ENCODE data around the gene WDR6. TPM values are rescaled to one million over a fixed set of nuclear protein-coding genes. Genes with fewer than 3 reads are reported as not detected.

The WDR6 gene
- total and polyA plus RNA-seq, 4 experiments from 2014 or later, result 105 to 295 (median 215) TPM

DNA sequence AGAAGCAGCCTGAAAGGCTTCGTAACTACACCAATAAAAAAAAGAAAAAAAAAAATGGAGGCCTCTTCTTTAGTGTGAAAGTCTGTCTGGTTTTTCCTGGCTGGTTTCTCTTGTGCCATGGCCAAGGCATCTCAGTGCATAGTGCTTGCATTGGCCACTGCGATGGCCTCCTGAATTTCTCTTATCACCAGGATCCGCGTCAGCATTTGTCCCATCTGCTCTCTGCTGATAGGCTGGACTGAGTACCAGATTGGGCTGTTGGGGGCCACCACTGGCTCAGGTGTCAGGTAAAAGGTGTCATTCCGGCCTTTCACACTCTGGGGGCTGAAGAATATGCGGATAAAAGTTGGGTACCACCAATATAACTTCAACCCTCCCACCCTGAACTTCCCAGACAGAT lies 23.1 kb downstream of the WDR6 start:
- H3K4me3 ChIP-seq (ENCODE audit: low read length in 2 of 2), result no peak overlapping the region
- POLR2A ChIA-PET (ENCODE audit: partially characterized antibody), result interaction anchor here (1.5 to 4.2 kb wide), 3 partner anchors 9 to 41 kb away, joined by 5 to 24 read pairs (median 9); partner anchors contain the start of genes NDUFAF3, P4HTM and WDR6
- intact Hi-C loops (cut with micrococcal nuclease), result no loop called here
- peaks cover 21% of the 10 kb centered on the region for H3K4me1 ChIP-seq (ENCODE audit: insufficient read depth, low read length)
- H3K9me3 ChIP-seq (ENCODE audit: control insufficient read depth in 1 of 2, low read length in 2 of 2), result no peaks in the 10 kb centered on the region
- DNase-seq, result no peak
- Mint-ChIP-seq H3K27ac (peak overlapping the region in 6 of 7 donors; percentile 38 to 100 (median 86)), H3K4me3 (no peak overlapping the region), H3K9me3 (peaks cover 0 to 4% (median 0%) of the 10 kb centered on the region in 8 donors), H3K4me1 (peaks cover 16 to 40% (median 24%) of the 10 kb centered on the region in 4 donors), H3K27me3 (no peaks in the 10 kb centered on the region), H3K36me3 (peaks cover 35 to 56% of the 10 kb centered on the region in 2 donors)
- no peaks in the 10 kb centered on the region for H3K27me3 ChIP-seq (ENCODE audit: insufficient read depth, low read length)
- H3K36me3 ChIP-seq (ENCODE audit: insufficient read depth, low read length), result peaks cover 45% of the 10 kb centered on the region
- peak overlapping the region; percentile 93 for H3K27ac ChIP-seq (ENCODE audit: low read depth, low read length)
- CTCF ChIA-PET (ENCODE audit: partially characterized antibody), result interaction anchor here (0.6 kb wide), 1 partner anchor 19 kb away, joined by 3 read pairs; no protein-coding TSS in a partner anchor

GRCh38 chr3:49032646-49033304 lies 25.6 kb downstream of the WDR6 start:
- peaks cover 0 to 4% (median 0%) of the 10 kb centered on the region in 8 donors for H3K9me3 Mint-ChIP-seq
- H3K27me3 Mint-ChIP-seq, result no peaks in the 10 kb centered on the region
- intact Hi-C loops (cut with micrococcal nuclease), result no loop called here

DNA sequence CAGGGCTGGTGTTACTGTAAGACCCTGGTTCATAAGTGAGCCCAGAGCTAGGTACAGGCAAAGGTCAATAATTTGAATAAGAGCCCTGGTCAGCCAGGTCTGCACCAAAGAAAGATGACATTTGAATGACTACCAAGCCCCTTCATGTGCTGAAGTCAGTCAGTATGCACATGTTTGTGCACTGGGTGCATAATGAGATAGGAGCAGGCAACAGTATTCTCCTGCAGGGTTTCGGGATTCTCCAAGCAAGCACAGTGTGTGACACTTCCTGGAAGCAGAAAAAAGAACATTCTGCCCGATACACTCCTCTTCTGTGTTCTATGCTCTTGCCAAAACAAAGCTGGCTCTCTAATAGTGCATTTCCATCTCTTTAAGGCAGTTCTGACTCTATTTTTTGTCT lies 27.5 kb downstream of the WDR6 start:
- no peak overlapping the region for H3K27ac ChIP-seq (ENCODE audit: low read depth, low read length)
- Mint-ChIP-seq H3K36me3 (peaks cover 35 to 52% of the 10 kb centered on the region in 2 donors), H3K4me3 (no peak overlapping the region), H3K9me3 (no peaks in the 10 kb centered on the region), H3K27me3 (no peaks in the 10 kb centered on the region), H3K27ac (peak overlapping the region in 4 of 7 donors; percentile 30 to 58 (median 44)), H3K4me1 (peaks cover 0 to 7% (median 2%) of the 10 kb centered on the region in 4 donors)
- ChIA-PET POLR2A (ENCODE audit: partially characterized antibody) (interaction anchor here (0.6 kb wide), 2 partner anchors 17 to 730 kb away, joined by 3 read pairs; no protein-coding TSS in a partner anchor), CTCF (ENCODE audit: partially characterized antibody) (interaction anchor here (1.3 to 1.5 kb wide), 2 partner anchors 13 to 45 kb away, joined by 4 to 6 read pairs; partner anchors contain the start of genes NDUFAF3 and P4HTM)
- H3K36me3 ChIP-seq (ENCODE audit: insufficient read depth, low read length), result peaks cover 31% of the 10 kb centered on the region
- H3K9me3 ChIP-seq (ENCODE audit: control insufficient read depth in 1 of 2, low read length in 2 of 2), result no peaks in the 10 kb centered on the region
- DNase-seq, result no peak
- H3K27me3 ChIP-seq (ENCODE audit: insufficient read depth, low read length), result no peaks in the 10 kb centered on the region
- H3K4me1 ChIP-seq (ENCODE audit: insufficient read depth, low read length), result peaks cover 1% of the 10 kb centered on the region
- intact Hi-C loops (cut with micrococcal nuclease), result no loop called here
- H3K4me3 ChIP-seq (ENCODE audit: low read length in 2 of 2), result no peak overlapping the region

More at GRCh38 chr3:49032646-49033304, 25.6 kb downstream of the WDR6 start:
- ChIA-PET POLR2A (ENCODE audit: partially characterized antibody) (interaction anchor here (2.1 to 4.2 kb wide), 2 partner anchors 11 to 25 kb away, joined by 9 to 24 read pairs; partner anchors contain the start of genes NDUFAF3 and WDR6), CTCF (ENCODE audit: partially characterized antibody) (interaction anchor here (1.0 to 3.5 kb wide), 2 partner anchors 44 to 45 kb away, joined by 3 to 12 read pairs; no protein-coding TSS in a partner anchor)
- Histone ChIP-seq H3K27me3 (ENCODE audit: insufficient read depth, low read length) (no peaks in the 10 kb centered on the region), H3K4me1 (ENCODE audit: insufficient read depth, low read length) (peaks cover 17% of the 10 kb centered on the region), H3K36me3 (ENCODE audit: insufficient read depth, low read length) (peaks cover 31% of the 10 kb centered on the region), H3K27ac (ENCODE audit: low read depth, low read length) (no peak overlapping the region), H3K4me3 (ENCODE audit: low read length in 2 of 2) (no peak overlapping the region), H3K9me3 (ENCODE audit: control insufficient read depth in 1 of 2, low read length in 2 of 2) (no peaks in the 10 kb centered on the region)
- Mint-ChIP-seq H3K4me1 (peaks cover 14 to 22% (median 18%) of the 10 kb centered on the region in 4 donors), H3K4me3 (no peak overlapping the region), H3K36me3 (peaks cover 35 to 58% of the 10 kb centered on the region in 2 donors), H3K27ac (peak overlapping the region in 2 of 7 donors; percentile 4 to 55)
- DNase-seq, result no peak

- Histone ChIP-seq H3K4me1 (ENCODE audit: insufficient read depth, low read length) (no peaks in the 10 kb centered on the region), H3K4me3 (ENCODE audit: low read length in 2 of 2) (no peak overlapping the region), H3K27me3 (ENCODE audit: insufficient read depth, low read length) (no peaks in the 10 kb centered on the region), H3K36me3 (ENCODE audit: insufficient read depth, low read length) (peaks cover 31% of the 10 kb centered on the region), H3K9me3 (ENCODE audit: control insufficient read depth in 1 of 2, low read length in 2 of 2) (no peaks in the 10 kb centered on the region), H3K27ac (ENCODE audit: low read depth, low read length) (no peak overlapping the region)
- no peaks in the 10 kb centered on the region for H3K27me3 Mint-ChIP-seq
- no peaks in the 10 kb centered on the region for H3K9me3 Mint-ChIP-seq
- H3K4me3 Mint-ChIP-seq, result no peak overlapping the region
- intact Hi-C loops (cut with micrococcal nuclease), result no loop called here
- H3K36me3 Mint-ChIP-seq, result peaks cover 38 to 52% of the 10 kb centered on the region in 2 donors
- ChIA-PET POLR2A (ENCODE audit: partially characterized antibody) (no interaction called here), CTCF (ENCODE audit: partially characterized antibody) (no interaction called here)
- no peak for DNase-seq
- peak overlapping the region in 1 of 7 donors; percentile 79 for H3K27ac Mint-ChIP-seq
- H3K4me1 Mint-ChIP-seq, result peaks cover 0 to 6% (median 0%) of the 10 kb centered on the region in 4 donors
These were observed 28.1 kb downstream of the WDR6 start for GRCh38 chr3:49035281-49035680.

- Mint-ChIP-seq H3K27ac (peak overlapping the region in 1 of 7 donors; percentile 29), H3K4me3 (no peak overlapping the region), H3K4me1 (peaks cover 8 to 27% (median 13%) of the 10 kb centered on the region in 4 donors), H3K36me3 (peaks cover 39 to 68% of the 10 kb centered on the region in 2 donors), H3K27me3 (no peaks in the 10 kb centered on the region), H3K9me3 (no peaks in the 10 kb centered on the region)
- Histone ChIP-seq H3K27me3 (ENCODE audit: insufficient read depth, low read length) (no peaks in the 10 kb centered on the region), H3K4me3 (ENCODE audit: low read length in 2 of 2) (no peak overlapping the region), H3K4me1 (ENCODE audit: insufficient read depth, low read length) (no peaks in the 10 kb centered on the region), H3K27ac (ENCODE audit: low read depth, low read length) (no peak overlapping the region), H3K9me3 (ENCODE audit: control insufficient read depth in 1 of 2, low read length in 2 of 2) (no peaks in the 10 kb centered on the region), H3K36me3 (ENCODE audit: insufficient read depth, low read length) (peaks cover 32% of the 10 kb centered on the region)
- intact Hi-C loops (cut with micrococcal nuclease), result no loop called here
- POLR2A ChIA-PET (ENCODE audit: partially characterized antibody), result no interaction called here
- CTCF ChIA-PET (ENCODE audit: partially characterized antibody), result no interaction called here
- no peak for DNase-seq
These were observed 46.4 kb downstream of the WDR6 start for GRCh38 chr3:49053543-49053942.

GRCh38 chr3:49054344-49054862 lies 47.2 kb downstream of the WDR6 start:
- no peaks in the 10 kb centered on the region for H3K4me1 ChIP-seq (ENCODE audit: insufficient read depth, low read length)
- ChIA-PET POLR2A (ENCODE audit: partially characterized antibody) (no interaction called here), CTCF (ENCODE audit: partially characterized antibody) (interaction anchor here (1.0 kb wide), 1 partner anchor 16 kb away, joined by 3 read pairs; no protein-coding TSS in a partner anchor)
- no peak overlapping the region for H3K4me3 Mint-ChIP-seq
- peak overlapping the region in 6 of 7 donors; percentile 23 to 78 (median 60) for H3K27ac Mint-ChIP-seq
- H3K27me3 Mint-ChIP-seq, result no peaks in the 10 kb centered on the region
- H3K36me3 Mint-ChIP-seq, result peaks cover 39 to 68% of the 10 kb centered on the region in 2 donors
- no peaks in the 10 kb centered on the region for H3K27me3 ChIP-seq (ENCODE audit: insufficient read depth, low read length)
- intact Hi-C loops (cut with micrococcal nuclease), result no loop called here
- no peak for DNase-seq
- no peaks in the 10 kb centered on the region for H3K9me3 ChIP-seq (ENCODE audit: control insufficient read depth in 1 of 2, low read length in 2 of 2)
- H3K9me3 Mint-ChIP-seq, result no peaks in the 10 kb centered on the region
- peaks cover 32% of the 10 kb centered on the region for H3K36me3 ChIP-seq (ENCODE audit: insufficient read depth, low read length)
- H3K4me1 Mint-ChIP-seq, result peaks cover 8 to 27% (median 13%) of the 10 kb centered on the region in 4 donors
- no peak overlapping the region for H3K4me3 ChIP-seq (ENCODE audit: low read length in 2 of 2)
- no peak overlapping the region for H3K27ac ChIP-seq (ENCODE audit: low read depth, low read length)

DNA sequence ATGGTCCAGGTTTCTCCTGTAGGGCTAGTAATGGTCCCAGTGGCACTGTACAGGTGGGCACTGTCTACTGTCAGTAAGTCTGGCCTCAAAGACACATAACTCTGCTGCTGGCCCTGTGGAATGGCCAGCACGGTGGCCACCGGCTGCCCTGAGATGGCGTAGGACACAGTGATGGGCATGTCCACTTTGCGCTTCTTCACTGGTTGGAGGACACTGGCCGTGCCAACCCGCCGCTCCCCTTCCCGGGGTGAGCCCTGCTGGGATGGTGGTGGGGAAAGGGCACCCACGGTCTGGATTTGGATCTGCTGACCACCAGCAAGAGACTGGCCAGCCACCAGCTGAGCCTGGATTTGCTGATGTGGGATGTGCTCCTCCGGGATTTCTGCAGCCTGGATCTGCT lies 50.1 kb downstream of the WDR6 start:
- intact Hi-C loops (cut with micrococcal nuclease), result no loop called here
- no peak overlapping the region for H3K27ac Mint-ChIP-seq
- Histone ChIP-seq H3K4me3 (ENCODE audit: low read length in 2 of 2) (no peak overlapping the region), H3K9me3 (ENCODE audit: control insufficient read depth in 1 of 2, low read length in 2 of 2) (no peaks in the 10 kb centered on the region), H3K27me3 (ENCODE audit: insufficient read depth, low read length) (no peaks in the 10 kb centered on the region), H3K4me1 (ENCODE audit: insufficient read depth, low read length) (no peaks in the 10 kb centered on the region), H3K27ac (ENCODE audit: low read depth, low read length) (no peak overlapping the region), H3K36me3 (ENCODE audit: insufficient read depth, low read length) (peaks cover 27% of the 10 kb centered on the region)
- H3K4me3 Mint-ChIP-seq, result no peak overlapping the region
- no peak for DNase-seq
- POLR2A ChIA-PET (ENCODE audit: partially characterized antibody), result no interaction called here
- CTCF ChIA-PET (ENCODE audit: partially characterized antibody), result no interaction called here
- H3K36me3 Mint-ChIP-seq, result peaks cover 34 to 54% of the 10 kb centered on the region in 2 donors
- no peaks in the 10 kb centered on the region for H3K27me3 Mint-ChIP-seq
- peaks cover 0 to 9% (median 6%) of the 10 kb centered on the region in 4 donors for H3K4me1 Mint-ChIP-seq
- H3K9me3 Mint-ChIP-seq, result no peaks in the 10 kb centered on the region
